ENCODE measurements around the gene PAGR1. TPM values are rescaled to one million over a fixed set of nuclear protein-coding genes. Genes with fewer than 3 reads are reported as not detected.
A peak's percentile ranks its signal among the peaks of the same experiment; 100 is the strongest.

PAGR1 gene
- total and polyA plus RNA-seq, 10 of the 15 experiments (the other 5 are each of a cell fraction or from before 2014, with no cell fraction given) = 1.1 to 57.7 (median 23.4) TPM

DNA sequence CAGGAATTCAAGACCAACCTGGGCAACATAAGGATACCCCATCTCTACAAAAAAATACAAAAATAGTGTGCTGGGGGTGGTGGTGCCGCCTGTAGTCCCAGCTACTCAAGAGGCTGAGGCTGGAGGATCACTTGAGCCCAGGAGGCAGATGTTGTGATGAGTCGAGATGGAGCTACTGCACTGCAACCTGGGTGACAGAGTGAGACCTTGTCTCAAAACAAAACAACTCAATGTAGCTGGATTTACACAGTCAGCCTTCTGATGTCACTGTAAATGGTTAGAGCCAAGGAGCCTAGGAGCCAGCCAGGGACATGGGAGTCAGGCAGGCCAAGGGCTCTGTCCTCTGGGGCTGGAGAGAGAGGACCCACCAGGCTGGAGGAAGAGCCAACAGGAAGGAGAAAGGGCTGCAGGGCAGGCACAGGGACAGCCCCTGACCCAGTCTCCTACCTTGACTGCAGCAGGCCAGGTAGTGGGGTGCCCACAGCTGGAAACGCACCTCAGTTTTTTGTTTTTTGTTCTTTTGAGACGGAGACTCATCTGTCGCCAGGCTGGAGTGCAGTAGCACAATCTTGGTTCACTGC is 38.7 kb downstream of the PAGR1 start:
- FAIRE-seq = no peak
- no peak overlapping the region for H3K9ac ChIP-seq (ENCODE audit: control insufficient read depth, insufficient read depth, low read length)
- POLR2A ChIA-PET = interaction anchor here (0.6 kb wide), 1 partner anchor 39 kb away, joined by 3 read pairs; no protein-coding TSS in a partner anchor
- H3K4me3 ChIP-seq = no peak overlapping the region
- no peak overlapping the region for H3K27ac ChIP-seq (ENCODE audit: control insufficient read depth, insufficient read depth)
- no peaks in the 10 kb centered on the region for H3K4me1 ChIP-seq (ENCODE audit: control insufficient read depth, insufficient read depth, low read length)
- WGBS (ENCODE audit: insufficient coverage, insufficient replicate concordance, low lambda C conversion rate, missing lambda C conversion rate) = 63% methylated on average over 5 of the region's 5 CpGs
- H3K79me2 ChIP-seq (ENCODE audit: control insufficient read depth, insufficient read depth, low read length) = no peaks in the 10 kb centered on the region
- SMC1A ChIA-PET (ENCODE audit: uncharacterized antibody, unreplicated experiment) = interaction anchor here (0.7 kb wide), 1 partner anchor 20 kb away, joined by 3 read pairs; no protein-coding TSS in a partner anchor
- H4K20me1 ChIP-seq (ENCODE audit: control insufficient read depth, insufficient read depth) = no peaks in the 10 kb centered on the region
- no peaks in the 10 kb centered on the region for H3K27me3 ChIP-seq (replicated peaks in 1 of 2; ENCODE audit: control insufficient read depth in 2 of 2, insufficient read depth in 2 of 2, low read length in 1 of 2)
- no TSS peak for BruUV-seq (replicated peaks)
- CTCF ChIA-PET = interaction anchor here (1.0 to 3.8 kb wide), 2 partner anchors 163 to 177 kb away, joined by 3 to 9 read pairs; no protein-coding TSS in a partner anchor
- intact Hi-C loops (cut with micrococcal nuclease; ENCODE audit: unreplicated experiment) (no loop called here), in situ Hi-C loops (cut with MboI) (no loop called here)
- no peak overlapping the region for H2AFZ ChIP-seq (ENCODE audit: control insufficient read depth, low read depth, low read length)
- no peak for DNase-seq (ENCODE audit: low read depth, low spot score)
- RAD21 ChIA-PET (ENCODE audit: unreplicated experiment) = no interaction called here
- no peaks in the 10 kb centered on the region for H3K9me3 ChIP-seq (replicated peaks; ENCODE audit: control insufficient read depth, insufficient read depth, low read length)
- ATAC-seq = peak; percentile 21; the same call in 2 of the 3 replicates
- no peak overlapping the region for H3K4me2 ChIP-seq (ENCODE audit: control insufficient read depth, insufficient read depth)
- TF ChIP-seq ESRRA (IDR thresholded peaks at IDR 0.05; ENCODE audit: low read length) = no peak
- TF ChIP-seq, protein P1, sequence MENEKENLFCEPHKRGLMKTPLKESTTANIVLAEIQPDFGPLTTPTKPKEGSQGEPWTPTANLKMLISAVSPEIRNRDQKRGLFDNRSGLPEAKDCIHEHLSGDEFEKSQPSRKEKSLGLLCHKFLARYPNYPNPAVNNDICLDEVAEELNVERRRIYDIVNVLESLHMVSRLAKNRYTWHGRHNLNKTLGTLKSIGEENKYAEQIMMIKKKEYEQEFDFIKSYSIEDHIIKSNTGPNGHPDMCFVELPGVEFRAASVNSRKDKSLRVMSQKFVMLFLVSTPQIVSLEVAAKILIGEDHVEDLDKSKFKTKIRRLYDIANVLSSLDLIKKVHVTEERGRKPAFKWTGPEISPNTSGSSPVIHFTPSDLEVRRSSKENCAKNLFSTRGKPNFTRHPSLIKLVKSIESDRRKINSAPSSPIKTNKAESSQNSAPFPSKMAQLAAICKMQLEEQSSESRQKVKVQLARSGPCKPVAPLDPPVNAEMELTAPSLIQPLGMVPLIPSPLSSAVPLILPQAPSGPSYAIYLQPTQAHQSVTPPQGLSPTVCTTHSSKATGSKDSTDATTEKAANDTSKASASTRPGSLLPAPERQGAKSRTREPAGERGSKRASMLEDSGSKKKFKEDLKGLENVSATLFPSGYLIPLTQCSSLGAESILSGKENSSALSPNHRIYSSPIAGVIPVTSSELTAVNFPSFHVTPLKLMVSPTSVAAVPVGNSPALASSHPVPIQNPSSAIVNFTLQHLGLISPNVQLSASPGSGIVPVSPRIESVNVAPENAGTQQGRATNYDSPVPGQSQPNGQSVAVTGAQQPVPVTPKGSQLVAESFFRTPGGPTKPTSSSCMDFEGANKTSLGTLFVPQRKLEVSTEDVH (IDR thresholded peaks at IDR 0.05; ENCODE audit: low read depth, partially characterized antibody) = no peak
- H3K36me3 ChIP-seq (ENCODE audit: control insufficient read depth in 2 of 2, insufficient read depth in 2 of 2, low read length in 1 of 2) = peaks cover 0 to 3% of the 10 kb centered on the region in 2 experiments; a peak in 2 of 4 replicates
